PC-3 (cell line): ENCODE results near the gene SPIRE1.

Experiments
- EZH2 ChIP-seq: fragments of 300-600 bp; sonication (generic); IDR thresholded peaks from one replicate; pipeline ENCODE4 v1.6.1; 2017; ENCODE audit warnings: antibody characterized with exemption, mild to moderate bottlenecking, low read length; ENCODE audit not compliant: unreplicated experiment
- TF ChIP-seq, protein P1 (sequence below): fragments of 300-600 bp; sonication (generic); conservative IDR thresholded peaks from 2 replicates; pipeline ENCODE4 v1.5.1; 2017; ENCODE audit warnings: antibody characterized with exemption, low read depth, mild to moderate bottlenecking, low read length

DNA sequence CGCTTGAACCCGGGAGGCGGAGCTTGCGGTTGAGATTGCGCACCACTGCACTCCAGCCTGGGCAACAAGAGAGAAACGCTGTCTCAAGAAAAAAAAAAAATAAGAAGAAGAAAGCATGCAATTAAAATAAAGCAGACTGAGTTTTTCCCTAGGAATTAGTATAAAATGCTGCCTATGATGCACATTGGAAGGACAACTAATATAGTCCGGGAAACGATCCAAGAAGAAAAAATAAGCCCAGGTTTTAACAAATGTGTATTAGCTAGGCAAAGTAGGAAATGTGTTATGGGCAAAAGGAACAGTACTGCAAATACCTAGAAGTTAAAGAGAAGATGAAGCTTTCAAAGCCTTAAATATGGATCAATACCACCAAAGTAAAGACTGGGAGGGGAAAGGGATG lies 64.0 kb downstream of the SPIRE1 start:
- TF ChIP-seq, protein P1, sequence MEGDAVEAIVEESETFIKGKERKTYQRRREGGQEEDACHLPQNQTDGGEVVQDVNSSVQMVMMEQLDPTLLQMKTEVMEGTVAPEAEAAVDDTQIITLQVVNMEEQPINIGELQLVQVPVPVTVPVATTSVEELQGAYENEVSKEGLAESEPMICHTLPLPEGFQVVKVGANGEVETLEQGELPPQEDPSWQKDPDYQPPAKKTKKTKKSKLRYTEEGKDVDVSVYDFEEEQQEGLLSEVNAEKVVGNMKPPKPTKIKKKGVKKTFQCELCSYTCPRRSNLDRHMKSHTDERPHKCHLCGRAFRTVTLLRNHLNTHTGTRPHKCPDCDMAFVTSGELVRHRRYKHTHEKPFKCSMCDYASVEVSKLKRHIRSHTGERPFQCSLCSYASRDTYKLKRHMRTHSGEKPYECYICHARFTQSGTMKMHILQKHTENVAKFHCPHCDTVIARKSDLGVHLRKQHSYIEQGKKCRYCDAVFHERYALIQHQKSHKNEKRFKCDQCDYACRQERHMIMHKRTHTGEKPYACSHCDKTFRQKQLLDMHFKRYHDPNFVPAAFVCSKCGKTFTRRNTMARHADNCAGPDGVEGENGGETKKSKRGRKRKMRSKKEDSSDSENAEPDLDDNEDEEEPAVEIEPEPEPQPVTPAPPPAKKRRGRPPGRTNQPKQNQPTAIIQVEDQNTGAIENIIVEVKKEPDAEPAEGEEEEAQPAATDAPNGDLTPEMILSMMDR: no peak
- TF ChIP-seq EZH2: no peak
